ENCODE data around the gene GBP3.

DNA sequence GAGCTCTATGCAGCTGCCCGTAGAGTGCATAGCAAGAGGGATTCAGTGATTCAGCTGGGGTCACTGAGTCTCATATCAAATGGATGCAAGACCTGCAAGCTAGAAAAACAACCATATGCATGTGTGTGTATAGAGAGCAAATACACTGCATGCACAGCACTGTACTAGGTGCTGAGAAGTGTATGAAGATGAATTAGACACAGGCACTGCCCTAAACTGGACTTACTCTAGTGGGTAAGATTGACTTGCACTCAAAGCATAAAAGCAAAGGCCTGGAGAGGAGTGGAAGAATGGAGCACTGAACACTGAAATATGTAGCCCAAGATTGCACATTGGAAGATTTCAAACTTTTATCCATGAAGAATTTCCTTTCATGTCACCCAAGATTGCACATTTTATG, 47.8 kb upstream of the GBP3 start:
- TF ChIP-seq CTCF (IDR thresholded peaks at IDR 0.05): no peak
- no peak for TF ChIP-seq POLR2A (IDR thresholded peaks at IDR 0.05)
- no peak for TF ChIP-seq POLR2AphosphoS5 (IDR thresholded peaks at IDR 0.05)
